Neural progenitor cell (in vitro differentiated cells): ENCODE data around the gene REM2. TPM values are rescaled to one million over a fixed set of nuclear protein-coding genes. Genes with fewer than 3 reads are reported as not detected.

Experiments used
- DNase-seq: peaks from one replicate; pipeline ENCODE4 v3.0.0-alpha.2; 2016; ENCODE audit warnings: low spot score
- H2AFZ ChIP-seq: fragments of 200-600 bp; sonication (generic); replicated peaks from 2 replicates; pipeline ENCODE4 v1.6.1; 2016; ENCODE audit warnings: antibody characterized with exemption
- H3F3A ChIP-seq: fragments of 200-600 bp; sonication (generic); 2 replicates; pipeline ENCODE4 v1.6.1; 2016; ENCODE audit warnings: antibody characterized with exemption, low read depth
- H3K27ac ChIP-seq: fragments of 200-600 bp; sonication (generic); 2 replicates; pipeline ENCODE4 v1.5.1; 2016; ENCODE audit warnings: mild to moderate bottlenecking
- H3K27me3 ChIP-seq: fragments of 200-600 bp; sonication (generic); 2 replicates; pipeline ENCODE4 v1.6.1; 2016; ENCODE audit warnings: mild to moderate bottlenecking, moderate library complexity
- H3K36me3 ChIP-seq: fragments of 200-600 bp; sonication (generic); 2 replicates; pipeline ENCODE4 v1.5.1; 2016
- H3K4me1 ChIP-seq: fragments of 200-600 bp; sonication (generic); 2 replicates; pipeline ENCODE4 v1.6.1; 2016; ENCODE audit warnings: mixed run types
- H3K4me2 ChIP-seq: fragments of 200-600 bp; sonication (generic); 2 replicates; pipeline ENCODE4 v1.6.1; 2016
- H3K4me3 ChIP-seq: fragments of 200-600 bp; sonication (generic); 2 replicates; pipeline ENCODE4 v1.5.1; 2016
- H3K79me2 ChIP-seq: fragments of 200-600 bp; sonication (generic); 2 replicates; pipeline ENCODE4 v1.6.1; 2016; ENCODE audit warnings: low read depth
- H3K9ac ChIP-seq: fragments of 200-600 bp; sonication (generic); 2 replicates; pipeline ENCODE4 v1.6.1; 2016
- H3K9me3 ChIP-seq: fragments of 200-600 bp; sonication (generic); 2 replicates; pipeline ENCODE4 v1.5.1; 2016; ENCODE audit warnings: low read depth
- H4K20me1 ChIP-seq: fragments of 200-600 bp; sonication (generic); 2 replicates; pipeline ENCODE4 v1.6.1; 2016; ENCODE audit warnings: low read depth
- H3K27ac Mint-ChIP-seq: 3 replicates; pipeline ENCODE4 v1.8.0; 2021; ENCODE audit warnings: mixed read lengths
- H3K27me3 Mint-ChIP-seq: 2 replicates; pipeline ENCODE4 v1.8.0; 2022; ENCODE audit warnings: low read depth, mild to moderate bottlenecking, inconsistent platforms, moderate library complexity, mixed read lengths; ENCODE audit not compliant: insufficient read depth
- H3K36me3 Mint-ChIP-seq: 3 replicates; pipeline ENCODE4 v1.8.0; 2021; ENCODE audit warnings: mixed read lengths
- H3K4me1 Mint-ChIP-seq: 3 replicates; pipeline ENCODE4 v1.8.0; 2021; ENCODE audit warnings: mixed read lengths
- H3K4me3 Mint-ChIP-seq: 3 replicates; pipeline ENCODE4 v1.8.0; 2021; ENCODE audit warnings: mild to moderate bottlenecking, moderate library complexity, mixed read lengths
- H3K9me3 Mint-ChIP-seq: 3 replicates; pipeline ENCODE4 v1.8.0; 2020; ENCODE audit warnings: mixed read lengths
- CTCF ChIP-seq: fragments of 200-600 bp; sonication (generic); IDR thresholded peaks from 2 replicates; pipeline ENCODE4 v1.5.1; 2017; ENCODE audit warnings: antibody characterized with exemption, mild to moderate bottlenecking
- EZH2 ChIP-seq: fragments of 200-600 bp; sonication (generic); IDR thresholded peaks from 2 replicates; pipeline ENCODE4 v1.6.1; 2017; ENCODE audit warnings: antibody characterized with exemption, mild to moderate bottlenecking, moderate library complexity
- EZH2phosphoT487 ChIP-seq: fragments of 200-600 bp; sonication (generic); IDR thresholded peaks from 2 replicates; pipeline ENCODE4 v1.6.1; 2017; ENCODE audit warnings: antibody characterized with exemption
- total RNA-seq: library from RNA; depleted of rRNA; stranded (reverse); fragments of >200 nt; gene quantifications from 2 replicates; pipeline ENCODE4 v1.2.3, GENCODE V29; 2015; ENCODE audit warnings: low replicate concordance

The REM2 gene
- total RNA-seq, 1 donor from 2014 or later: 1.7 TPM

DNA sequence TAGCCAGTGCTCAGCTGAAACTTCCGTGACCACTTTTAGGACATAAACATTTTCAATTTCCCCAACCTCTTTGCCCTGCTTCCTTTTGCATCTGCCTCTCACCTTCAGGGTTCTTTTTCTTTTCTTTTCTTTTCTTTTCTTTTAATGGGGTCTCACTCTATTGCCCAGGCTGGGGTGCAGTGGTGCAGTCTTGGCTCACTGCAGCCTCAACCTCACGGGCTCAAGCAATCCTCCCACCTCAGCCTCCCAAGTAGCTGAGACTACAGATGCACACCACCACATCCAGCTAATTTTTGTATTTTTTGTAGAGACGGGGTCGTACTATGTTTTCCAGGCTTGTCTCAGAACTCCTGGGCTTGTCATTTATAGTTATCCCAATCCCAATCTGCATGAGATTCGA lies 16.1 kb upstream of the REM2 start:
- Mint-ChIP-seq H3K27ac (no peak overlapping the region), H3K36me3 (no peaks in the 10 kb centered on the region), H3K9me3 (no peaks in the 10 kb centered on the region), H3K4me3 (no peak overlapping the region), H3K27me3 (peaks cover 6% of the 10 kb centered on the region), H3K4me1 (peaks cover 13% of the 10 kb centered on the region)
- Histone ChIP-seq H3K4me1 (peaks cover 7% of the 10 kb centered on the region), H3K9me3 (no peaks in the 10 kb centered on the region), H3K27me3 (no peaks in the 10 kb centered on the region), H2AFZ (no peak overlapping the region), H3K27ac (no peak overlapping the region), H4K20me1 (no peaks in the 10 kb centered on the region), H3F3A (peaks cover 17% of the 10 kb centered on the region), H3K36me3 (no peaks in the 10 kb centered on the region), H3K9ac (no peak overlapping the region), H3K4me3 (no peak overlapping the region), H3K4me2 (no peak overlapping the region), H3K79me2 (no peaks in the 10 kb centered on the region)
- TF ChIP-seq EZH2: no peak
- no peak for TF ChIP-seq CTCF
- no peak for TF ChIP-seq EZH2phosphoT487
- no peak for DNase-seq

GRCh38 chr14:22870811-22871223 lies 12.2 kb upstream of the REM2 start:
- Histone ChIP-seq H3K9me3 (no peaks in the 10 kb centered on the region), H3K79me2 (no peaks in the 10 kb centered on the region), H3K27me3 (no peaks in the 10 kb centered on the region), H3K4me2 (peak overlapping the region; percentile 83), H3K36me3 (no peaks in the 10 kb centered on the region), H3K27ac (peak overlapping the region; percentile 22), H3K4me1 (peaks cover 7% of the 10 kb centered on the region), H2AFZ (no peak overlapping the region), H3K4me3 (peak overlapping the region; percentile 75), H3K9ac (no peak overlapping the region), H4K20me1 (no peaks in the 10 kb centered on the region), H3F3A (peaks cover 23% of the 10 kb centered on the region)
- Mint-ChIP-seq H3K4me3 (peak overlapping the region; percentile 95), H3K9me3 (no peaks in the 10 kb centered on the region), H3K4me1 (peaks cover 14% of the 10 kb centered on the region), H3K36me3 (peaks cover 7% of the 10 kb centered on the region), H3K27ac (no peak overlapping the region), H3K27me3 (peaks cover 7% of the 10 kb centered on the region)
- TF ChIP-seq EZH2: no peak
- no peak for TF ChIP-seq EZH2phosphoT487
- no peak for TF ChIP-seq CTCF
- no peak for DNase-seq

- Histone ChIP-seq H3F3A (peaks cover 23% of the 10 kb centered on the region), H3K4me3 (peak within 1 kb of the TSS; percentile 75), H2AFZ (peak within 1 kb of the TSS; percentile 37), H3K27ac (peak within 1 kb of the TSS; percentile 22), H3K4me2 (peak within 1 kb of the TSS; percentile 83), H3K9ac (no peak within 1 kb of the TSS), H3K36me3 (no peaks in the 10 kb centered on the region), H3K27me3 (no peaks in the 10 kb centered on the region), H3K4me1 (peaks cover 7% of the 10 kb centered on the region), H4K20me1 (no peaks in the 10 kb centered on the region), H3K9me3 (no peaks in the 10 kb centered on the region), H3K79me2 (no peaks in the 10 kb centered on the region)
- DNase-seq: peak; percentile 97
- Mint-ChIP-seq H3K4me1 (peaks cover 14% of the 10 kb centered on the region), H3K4me3 (peak within 1 kb of the TSS; percentile 95), H3K27ac (peak within 1 kb of the TSS; percentile 91), H3K36me3 (peaks cover 12% of the 10 kb centered on the region), H3K27me3 (peaks cover 7% of the 10 kb centered on the region), H3K9me3 (no peaks in the 10 kb centered on the region)
- TF ChIP-seq CTCF (peak; percentile 10), EZH2 (no peak), EZH2phosphoT487 (no peak)
Measured at GRCh38 chr14:22871224-22872032, 11.6 kb upstream of the REM2 start, which contains the start of gene LRP10. Gene LRP10, plus strand, starts transcription at chr14:22871740. Its CDS starts 564 bp downstream, at chr14:22872304.
